GM18520 (cell line): ENCODE measurements around the gene FMN2.
"Not testable (repeated sequence)": the region's sequence is repeated elsewhere in the genome, so short reads cannot be mapped to it uniquely, and the experiment has no call there.

Experiments
- ATAC-seq: cut with Tn5 transposase; IDR thresholded peaks from one replicate; pipeline ENCODE4 v1.9.1; 2021; ENCODE audit not compliant: unreplicated experiment

FMN2 gene

GRCh38 chr1:240134596-240134995 lies 42.9 kb downstream of the FMN2 start:
- ATAC-seq = no peak

DNA sequence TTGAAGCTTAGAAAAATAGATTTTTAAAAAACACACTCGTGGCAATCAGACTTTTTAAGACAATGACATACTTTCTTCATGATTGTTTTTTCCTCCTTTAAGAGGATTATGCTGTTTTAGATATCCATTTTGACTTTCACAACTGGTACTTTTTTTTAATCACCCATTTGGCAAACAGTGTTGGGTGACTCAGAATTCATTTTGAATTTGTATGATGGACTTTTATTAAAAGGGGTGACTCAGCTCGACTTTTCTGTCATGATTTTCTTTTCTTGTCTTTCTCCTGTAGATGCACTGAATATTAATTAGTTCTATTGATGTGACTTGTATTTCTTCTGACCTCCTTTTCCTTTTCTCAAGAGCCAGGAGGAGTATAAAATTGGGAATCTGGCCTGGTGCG lies 44.7 kb downstream of the FMN2 start:
- no peak for ATAC-seq

GRCh38 chr1:240138867-240139266 lies 47.2 kb downstream of the FMN2 start:
- ATAC-seq = no peak

DNA sequence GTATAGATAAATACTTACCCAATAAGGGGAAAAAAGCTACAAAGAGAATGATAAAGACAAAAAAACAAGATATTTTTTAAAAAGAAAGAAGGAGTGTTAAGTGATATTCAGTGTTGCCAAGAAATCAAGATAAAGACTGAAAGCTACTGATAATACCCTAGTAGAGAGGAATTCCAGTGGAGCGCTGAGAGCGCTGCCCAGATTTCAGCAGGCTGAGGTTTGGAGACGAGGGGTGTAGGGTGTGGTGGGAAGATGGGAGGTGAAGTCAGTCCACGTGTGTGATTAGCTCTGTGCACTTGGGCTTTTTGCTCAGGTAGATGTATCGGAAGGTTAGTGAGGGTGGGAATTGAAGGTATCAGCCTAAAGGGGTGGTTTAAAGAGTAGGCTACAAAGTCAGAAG lies 47.8 kb downstream of the FMN2 start:
- no peak for ATAC-seq

DNA sequence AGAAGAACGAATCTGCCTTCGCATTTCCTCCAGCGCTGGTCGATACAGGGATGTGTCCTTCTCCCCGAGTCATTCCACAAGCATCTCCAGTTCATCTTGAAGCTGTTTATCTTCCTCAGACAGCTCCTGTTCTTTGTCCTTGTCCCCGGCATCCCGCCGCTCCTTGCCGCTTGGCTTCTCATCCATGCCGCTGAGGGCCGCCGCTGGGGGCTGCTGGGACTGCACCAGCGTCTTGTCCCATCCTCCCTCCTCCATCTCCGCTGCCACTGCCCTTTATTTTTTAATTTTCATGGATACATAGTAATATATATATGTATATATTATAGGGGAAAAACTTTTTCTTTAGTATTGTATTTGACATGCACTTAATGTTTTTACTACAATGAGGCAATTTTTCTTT lies 53.4 kb downstream of the FMN2 start:
- no peak for ATAC-seq

- no peak for ATAC-seq
Observed at GRCh38 chr1:240148333-240148732, 56.6 kb downstream of the FMN2 start.

DNA sequence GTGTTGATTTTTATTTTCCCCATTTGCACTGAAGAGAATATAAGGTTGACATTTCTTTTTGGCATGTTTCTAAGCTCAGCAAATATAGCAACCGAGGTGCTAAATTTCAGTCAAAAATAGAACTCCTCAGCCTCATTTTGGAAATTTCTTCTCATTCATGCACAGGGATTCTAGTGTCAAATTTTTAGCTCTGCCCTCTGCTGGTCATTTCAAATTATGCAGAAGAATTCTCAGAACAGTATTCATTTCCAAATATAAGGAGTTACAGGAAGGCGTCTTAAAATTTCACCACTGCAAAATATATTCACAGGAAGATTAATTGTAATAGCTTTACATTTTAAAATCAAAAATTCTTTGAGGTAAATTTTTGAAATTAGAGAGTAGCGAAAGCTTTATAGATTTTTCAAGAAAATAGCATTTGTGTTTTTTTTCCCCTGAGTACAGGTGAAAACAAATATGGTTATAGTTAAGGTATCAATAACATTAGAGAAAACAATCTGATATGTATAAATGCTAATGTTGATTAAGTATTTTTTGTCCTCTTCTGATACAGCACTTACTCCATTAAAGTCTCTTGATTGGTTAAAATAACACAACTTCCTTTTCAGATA lies 57.9 kb downstream of the FMN2 start:
- no peak for ATAC-seq

DNA sequence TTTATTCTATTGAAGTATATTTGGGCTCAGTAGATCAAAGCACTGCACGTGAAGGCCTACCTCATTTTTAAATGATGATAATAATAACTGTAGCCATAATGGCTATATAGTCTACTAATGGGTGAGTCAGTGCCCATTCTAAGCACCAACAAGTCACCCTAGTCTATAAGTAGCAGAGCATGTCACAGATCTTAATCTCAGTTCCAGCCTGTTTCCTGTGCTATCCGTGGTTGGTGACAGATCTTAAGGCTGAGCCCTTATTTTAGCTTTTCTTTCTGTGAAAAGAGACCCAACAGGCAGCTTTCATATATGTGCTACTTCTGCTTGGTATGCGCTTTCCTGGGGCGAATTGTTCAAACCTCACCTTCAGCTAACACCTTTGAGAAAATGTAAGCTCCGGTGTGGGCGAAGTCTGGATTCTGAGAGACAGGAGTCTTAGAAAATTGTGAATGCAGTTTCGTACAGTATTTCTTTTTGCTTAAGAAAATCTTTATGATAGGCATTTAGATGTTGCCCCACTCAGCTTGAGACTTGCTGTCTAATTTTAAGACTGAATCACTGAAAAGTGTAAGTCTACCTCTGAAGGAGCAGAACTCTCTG lies 59.6 kb downstream of the FMN2 start:
- ATAC-seq = no peak

GRCh38 chr1:240152611-240153297 lies 61.1 kb downstream of the FMN2 start:
- no peak for ATAC-seq

- no peak for ATAC-seq
Observed at GRCh38 chr1:240155605-240156004, 63.9 kb downstream of the FMN2 start.

DNA sequence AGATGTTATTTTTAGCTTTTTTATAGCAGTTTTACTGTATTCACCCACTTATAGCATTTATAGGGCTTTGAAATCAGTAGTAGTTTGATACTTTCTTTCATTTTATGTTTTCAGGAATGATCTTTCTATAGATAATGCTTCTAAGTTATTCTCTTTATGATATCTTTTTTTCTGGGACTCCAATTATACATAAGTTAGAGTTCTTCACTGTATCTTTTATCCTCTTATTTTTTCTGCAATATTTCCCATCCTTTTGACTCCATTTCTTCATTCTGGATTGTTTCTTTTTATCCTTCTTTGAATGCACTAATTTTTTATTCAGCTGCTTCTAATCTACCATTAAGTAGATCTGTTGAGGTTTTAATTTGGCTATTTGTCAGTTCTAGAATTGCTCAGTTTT lies 73.1 kb downstream of the FMN2 start:
- no peak for ATAC-seq

DNA sequence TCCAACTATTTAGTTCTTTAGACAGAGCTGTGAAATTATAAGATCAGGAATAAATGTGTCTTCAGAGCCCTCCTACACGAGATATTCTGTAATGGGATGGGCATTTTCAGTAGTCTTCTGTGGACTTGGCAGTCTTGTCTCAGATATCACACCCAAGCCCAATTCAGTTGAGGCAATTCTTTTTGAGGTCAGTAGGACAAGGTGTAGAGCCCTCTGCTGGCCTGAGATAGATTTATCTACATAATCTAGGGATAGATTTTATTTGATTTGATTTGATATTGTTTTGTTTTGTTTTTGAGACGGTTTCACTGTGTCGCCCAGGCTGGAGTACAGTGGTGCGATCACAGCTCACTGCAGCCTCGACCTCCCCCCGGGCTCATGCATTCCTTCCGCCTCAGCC lies 77.5 kb downstream of the FMN2 start:
- ATAC-seq = no peak

DNA sequence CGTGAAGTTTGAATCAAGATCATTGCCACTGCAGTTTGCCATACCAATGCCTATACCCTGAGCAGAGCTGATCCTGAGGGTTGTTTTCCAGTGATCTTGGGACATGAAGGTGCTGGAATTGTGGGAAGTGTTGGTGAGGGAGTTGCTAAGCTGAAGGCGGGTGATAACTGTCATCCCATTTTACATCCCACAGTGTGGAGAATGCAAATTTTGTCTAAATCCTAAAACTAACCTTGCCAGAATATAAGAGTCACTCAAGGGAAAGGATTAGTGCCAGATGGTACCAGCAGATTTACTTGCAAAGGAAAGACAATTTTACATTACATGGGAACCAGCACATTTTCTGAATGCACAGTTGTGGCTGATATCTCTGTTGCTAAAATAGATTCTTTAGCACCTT lies 78.6 kb downstream of the FMN2 start:
- ATAC-seq = no peak

GRCh38 chr1:240170806-240171205 lies 79.1 kb downstream of the FMN2 start:
- ATAC-seq = no peak

- ATAC-seq = no peak
Observed at GRCh38 chr1:240171907-240172306, 80.2 kb downstream of the FMN2 start.

- no peak for ATAC-seq
Observed at GRCh38 chr1:240173836-240174235, 82.2 kb downstream of the FMN2 start.

DNA sequence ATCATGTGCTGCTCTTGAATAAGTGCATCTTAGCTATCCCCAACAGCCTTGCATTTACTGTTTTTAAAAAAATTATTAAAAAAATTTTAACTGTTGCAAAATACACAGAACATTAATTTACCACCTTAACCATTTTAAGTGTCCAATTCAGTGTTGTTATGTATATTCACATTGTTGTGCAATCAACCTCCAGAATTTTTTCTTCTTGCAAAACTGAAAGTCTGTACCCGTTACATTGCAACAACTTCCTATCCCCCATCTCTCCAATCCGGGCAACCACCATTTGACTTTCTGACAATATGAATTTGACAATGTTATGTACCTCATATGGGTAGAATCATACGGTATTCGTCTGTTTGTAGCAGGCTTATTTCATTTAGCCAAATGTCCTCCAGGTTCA lies 83.1 kb downstream of the FMN2 start:
- no peak for ATAC-seq

DNA sequence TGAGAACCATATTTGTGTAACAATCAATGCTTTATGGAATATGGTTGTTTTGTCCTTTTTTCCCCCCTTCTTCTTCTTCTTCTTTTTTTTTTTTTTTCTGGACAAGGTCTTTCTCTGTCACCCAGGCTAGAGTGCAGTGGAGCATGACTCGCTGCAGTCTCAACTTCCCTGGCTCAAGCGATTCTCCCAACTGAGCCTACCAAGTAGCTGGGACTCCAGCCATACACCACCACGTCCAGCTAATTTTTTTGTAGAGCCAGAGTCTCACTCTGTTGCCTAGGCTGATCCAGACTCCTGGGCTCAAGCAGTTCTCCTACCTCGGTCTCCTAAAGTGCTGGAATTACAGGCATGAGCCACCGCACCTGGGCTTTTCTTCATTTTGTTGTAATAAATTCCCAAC lies 86.7 kb downstream of the FMN2 start:
- ATAC-seq = no peak

DNA sequence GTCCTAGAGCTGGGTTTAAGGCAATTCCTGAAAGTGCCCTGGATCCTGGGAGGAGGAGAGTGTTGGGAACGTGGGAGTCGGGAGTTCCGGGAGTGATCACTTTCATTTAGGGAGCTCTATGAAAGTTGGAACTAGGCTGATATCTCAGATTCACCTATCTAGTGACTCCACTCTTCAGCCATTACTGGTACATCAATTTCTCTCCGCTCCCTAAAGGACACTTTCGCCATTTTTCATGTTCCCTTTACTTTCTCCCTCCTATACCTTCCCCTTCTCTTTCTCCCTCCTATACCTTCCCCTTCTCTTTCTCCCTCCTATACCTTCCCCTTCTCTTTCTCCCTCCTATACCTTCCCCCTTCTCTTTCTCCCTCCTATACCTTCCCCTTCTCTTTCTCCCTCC lies 93.0 kb downstream of the FMN2 start:
- ATAC-seq = not testable (repeated sequence)

GRCh38 chr1:240188139-240188538 lies 96.5 kb downstream of the FMN2 start:
- ATAC-seq = no peak

GRCh38 chr1:240189386-240189989 lies 97.8 kb downstream of the FMN2 start:
- ATAC-seq = no peak

- ATAC-seq = no peak
Observed at GRCh38 chr1:240190881-240191401, 99.3 kb downstream of the FMN2 start.
